CD8-positive, alpha-beta memory T cell (primary cell): Measurements from ENCODE around the gene ZBTB16. TPM values are rescaled to one million over a fixed set of nuclear protein-coding genes. Genes with fewer than 3 reads are reported as not detected.

Experiments
- CTCF ChIA-PET: fragments of 350-600 bp; sonication (Branson Sonifier 250); formaldehyde crosslinking; loops from one replicate; lab custom pipeline; 2021; ENCODE audit warnings: antibody characterized with exemption; lab: Charles Lee
- POLR2A ChIA-PET: fragments of 350-600 bp; sonication (Branson Sonifier 250); formaldehyde crosslinking; loops from one replicate; lab custom pipeline; 2021; ENCODE audit warnings: antibody characterized with exemption; lab: Charles Lee
- DNase-seq, 5 donors: peaks; one replicate each; pipeline versions ENCODE4 v3.0.0 to v3.0.0-alpha.2; 2020 to 2022; ENCODE audit warnings: mixed read lengths in 1 of 5
- H3K27ac ChIP-seq: one replicate; pipeline ENCODE4 v1.7.0; 2013; ENCODE audit warnings: low read depth, mild to moderate bottlenecking, low read length, moderate library complexity
- H3K27me3 ChIP-seq: 2 replicates; pipeline ENCODE4 v1.7.0; 2013; ENCODE audit warnings: low read length, mild to moderate bottlenecking; ENCODE audit not compliant: insufficient read depth, poor library complexity, severe bottlenecking
- H3K36me3 ChIP-seq: 2 replicates; pipeline ENCODE4 v1.7.0; 2013; ENCODE audit warnings: mild to moderate bottlenecking, low read length, moderate library complexity; ENCODE audit not compliant: insufficient read depth
- H3K4me1 ChIP-seq: 2 replicates; pipeline ENCODE4 v1.7.0; 2013; ENCODE audit warnings: mild to moderate bottlenecking, low read length, moderate library complexity; ENCODE audit not compliant: insufficient read depth
- H3K4me3 ChIP-seq: 2 replicates; pipeline ENCODE4 v1.7.0; 2013; ENCODE audit warnings: mild to moderate bottlenecking, low read length
- H3K9me3 ChIP-seq: 2 replicates; pipeline ENCODE4 v1.7.0; 2013; ENCODE audit warnings: mild to moderate bottlenecking, low read length
- H3K27ac Mint-ChIP-seq, 8 donors: one replicate each; pipeline ENCODE4 v1.8.0; 2020 to 2021; ENCODE audit warnings: mixed read lengths in 8 of 8, mild to moderate bottlenecking in 6 of 8, inconsistent platforms in 3 of 8, moderate library complexity in 3 of 8
- H3K27me3 Mint-ChIP-seq, 2 donors: one replicate each; pipeline ENCODE4 v1.8.0; 2020 to 2021; ENCODE audit warnings: mixed read lengths in 2 of 2, mild to moderate bottlenecking in 1 of 2, moderate library complexity in 1 of 2
- H3K36me3 Mint-ChIP-seq, 3 donors: one replicate each; pipeline ENCODE4 v1.8.0; 2020 to 2021; ENCODE audit warnings: mixed read lengths in 3 of 3, inconsistent platforms in 1 of 3, mild to moderate bottlenecking in 1 of 3
- H3K4me1 Mint-ChIP-seq, 3 donors: one replicate each; pipeline ENCODE4 v1.8.0; 2020 to 2021; ENCODE audit warnings: mixed read lengths in 3 of 3, inconsistent platforms in 1 of 3, mild to moderate bottlenecking in 1 of 3
- H3K4me3 Mint-ChIP-seq, 7 donors: one replicate each; pipeline ENCODE4 v1.8.0; 2020 to 2021; ENCODE audit warnings: mixed read lengths in 7 of 7, mild to moderate bottlenecking in 6 of 7, moderate library complexity in 4 of 7, inconsistent platforms in 2 of 7
- H3K9me3 Mint-ChIP-seq, 5 donors: one replicate each; pipeline ENCODE4 v1.8.0; 2020 to 2022; ENCODE audit warnings: mixed read lengths in 5 of 5, mild to moderate bottlenecking in 3 of 5, moderate library complexity in 2 of 5, inconsistent platforms in 1 of 5
- polyA plus RNA-seq: library from polyadenylated mRNA; unstranded; fragments of 300-500 nt; fragmentation: Illumina TruSeq; gene quantifications from one replicate; pipeline ENCODE4 v1.2.3, GENCODE V29; 2021
- total RNA-seq, 2 experiments: library from RNA; stranded (reverse); gene quantifications; one replicate each; pipeline ENCODE4 v1.2.3, GENCODE V29; 2021

Gene ZBTB16
- total and polyA plus RNA-seq, 3 experiments from 2014 or later: 2.1 to 71.9 (median 2.2) TPM

GRCh38 chr11:114034956-114035355 lies 24.6 kb upstream of the ZBTB16 start:
- ChIA-PET POLR2A (no interaction called here), CTCF (interaction anchor here (0.9 to 16.1 kb wide), 11 partner anchors 23 to 272 kb away, joined by 3 to 180 read pairs (median 4); no protein-coding TSS in a partner anchor)
- Histone ChIP-seq H3K4me1 (peaks cover 10% of the 10 kb centered on the region), H3K36me3 (no peaks in the 10 kb centered on the region), H3K9me3 (no peaks in the 10 kb centered on the region), H3K4me3 (no peak overlapping the region), H3K27ac (no peak overlapping the region), H3K27me3 (no peaks in the 10 kb centered on the region)
- Mint-ChIP-seq H3K27me3 (peaks cover 14 to 27% of the 10 kb centered on the region in 2 donors), H3K4me1 (peaks cover 5 to 8% (median 7%) of the 10 kb centered on the region in 3 donors), H3K4me3 (no peak overlapping the region), H3K27ac (no peak overlapping the region), H3K9me3 (no peaks in the 10 kb centered on the region), H3K36me3 (no peaks in the 10 kb centered on the region)
- DNase-seq: no peak

- CTCF ChIA-PET: interaction anchor here (0.6 to 16.1 kb wide), 19 partner anchors 8 to 271 kb away, joined by 3 to 180 read pairs (median 4); no protein-coding TSS in a partner anchor
- Mint-ChIP-seq H3K27me3 (peaks cover 10 to 16% of the 10 kb centered on the region in 2 donors), H3K27ac (peak overlapping the region in 1 of 8 donors; percentile 47), H3K4me1 (peaks cover 5 to 8% (median 7%) of the 10 kb centered on the region in 3 donors), H3K9me3 (no peaks in the 10 kb centered on the region), H3K36me3 (no peaks in the 10 kb centered on the region), H3K4me3 (peak overlapping the region in 1 of 7 donors; percentile 29)
- peak; percentile 19 to 57 (median 42) for DNase-seq
- POLR2A ChIA-PET: no interaction called here
- H3K4me1 ChIP-seq: peaks cover 10% of the 10 kb centered on the region
- H3K4me3 ChIP-seq: no peak overlapping the region
- H3K27me3 ChIP-seq: no peaks in the 10 kb centered on the region
- H3K27ac ChIP-seq: no peak overlapping the region
- H3K36me3 ChIP-seq: no peaks in the 10 kb centered on the region
- H3K9me3 ChIP-seq: no peaks in the 10 kb centered on the region
These were observed 23.2 kb upstream of the ZBTB16 start for GRCh38 chr11:114036147-114036811.

GRCh38 chr11:114036958-114037357 lies 22.6 kb upstream of the ZBTB16 start:
- H3K9me3 ChIP-seq: no peaks in the 10 kb centered on the region
- H3K9me3 Mint-ChIP-seq: no peaks in the 10 kb centered on the region
- no peak for DNase-seq
- H3K36me3 Mint-ChIP-seq: no peaks in the 10 kb centered on the region
- peak overlapping the region in 1 of 8 donors; percentile 47 for H3K27ac Mint-ChIP-seq
- H3K4me1 ChIP-seq: peaks cover 10% of the 10 kb centered on the region
- peaks cover 10 to 14% of the 10 kb centered on the region in 2 donors for H3K27me3 Mint-ChIP-seq
- no peaks in the 10 kb centered on the region for H3K27me3 ChIP-seq
- H3K27ac ChIP-seq: no peak overlapping the region
- H3K4me3 Mint-ChIP-seq: no peak overlapping the region
- no peaks in the 10 kb centered on the region for H3K36me3 ChIP-seq
- peaks cover 5 to 8% (median 7%) of the 10 kb centered on the region in 3 donors for H3K4me1 Mint-ChIP-seq
- ChIA-PET CTCF (interaction anchor here (1.2 to 16.1 kb wide), 6 partner anchors 24 to 224 kb away, joined by 3 to 180 read pairs (median 6); no protein-coding TSS in a partner anchor), POLR2A (no interaction called here)
- H3K4me3 ChIP-seq: no peak overlapping the region

- ChIA-PET CTCF (interaction anchor here (16.1 kb wide), 1 partner anchor 221 kb away, joined by 180 read pairs; no protein-coding TSS in a partner anchor), POLR2A (no interaction called here)
- Histone ChIP-seq H3K27me3 (no peaks in the 10 kb centered on the region), H3K9me3 (no peaks in the 10 kb centered on the region), H3K4me3 (no peak overlapping the region), H3K36me3 (no peaks in the 10 kb centered on the region), H3K4me1 (peaks cover 15% of the 10 kb centered on the region), H3K27ac (no peak overlapping the region)
- Mint-ChIP-seq H3K27ac (peak overlapping the region in 1 of 8 donors; percentile 51), H3K27me3 (peaks cover 7 to 12% of the 10 kb centered on the region in 2 donors), H3K4me1 (peaks cover 15 to 22% (median 17%) of the 10 kb centered on the region in 3 donors), H3K36me3 (no peaks in the 10 kb centered on the region), H3K4me3 (no peak overlapping the region), H3K9me3 (no peaks in the 10 kb centered on the region)
- no peak for DNase-seq
These were observed 20.0 kb upstream of the ZBTB16 start for GRCh38 chr11:114039551-114039950.

- no peak for DNase-seq
- H3K4me1 Mint-ChIP-seq: peaks cover 22 to 30% (median 22%) of the 10 kb centered on the region in 3 donors
- H3K9me3 Mint-ChIP-seq: no peaks in the 10 kb centered on the region
- Histone ChIP-seq H3K9me3 (no peaks in the 10 kb centered on the region), H3K4me3 (no peak overlapping the region), H3K27me3 (no peaks in the 10 kb centered on the region), H3K27ac (no peak overlapping the region), H3K36me3 (no peaks in the 10 kb centered on the region), H3K4me1 (peaks cover 14% of the 10 kb centered on the region)
- ChIA-PET POLR2A (no interaction called here), CTCF (interaction anchor here (7.3 kb wide), 1 partner anchor 221 kb away, joined by 45 read pairs; no protein-coding TSS in a partner anchor)
- H3K27ac Mint-ChIP-seq: peak overlapping the region in 3 of 8 donors; percentile 16 to 71 (median 25)
- H3K36me3 Mint-ChIP-seq: no peaks in the 10 kb centered on the region
- no peak overlapping the region for H3K4me3 Mint-ChIP-seq
- H3K27me3 Mint-ChIP-seq: peaks cover 2 to 5% of the 10 kb centered on the region in 2 donors
These were observed 18.8 kb upstream of the ZBTB16 start for GRCh38 chr11:114040706-114041211.

GRCh38 chr11:114042234-114042633 lies 17.3 kb upstream of the ZBTB16 start:
- no peak overlapping the region for H3K4me3 Mint-ChIP-seq
- H3K9me3 Mint-ChIP-seq: no peaks in the 10 kb centered on the region
- ChIA-PET POLR2A (no interaction called here), CTCF (interaction anchor here (7.3 kb wide), 1 partner anchor 219 kb away, joined by 45 read pairs; no protein-coding TSS in a partner anchor)
- H3K36me3 Mint-ChIP-seq: no peaks in the 10 kb centered on the region
- Histone ChIP-seq H3K4me3 (no peak overlapping the region), H3K4me1 (peaks cover 6% of the 10 kb centered on the region), H3K27ac (no peak overlapping the region), H3K36me3 (no peaks in the 10 kb centered on the region), H3K9me3 (no peaks in the 10 kb centered on the region), H3K27me3 (no peaks in the 10 kb centered on the region)
- H3K4me1 Mint-ChIP-seq: peaks cover 14 to 23% (median 17%) of the 10 kb centered on the region in 3 donors
- DNase-seq: no peak
- peak overlapping the region in 2 of 8 donors; percentile 14 to 80 for H3K27ac Mint-ChIP-seq
- H3K27me3 Mint-ChIP-seq: peaks cover 0 to under 1% of the 10 kb centered on the region in 2 donors

GRCh38 chr11:114044042-114044871 lies 15.3 kb upstream of the ZBTB16 start:
- H3K27ac Mint-ChIP-seq: peak overlapping the region; percentile 36 to 98 (median 90)
- ChIA-PET CTCF (interaction anchor here (1.0 to 7.3 kb wide), 6 partner anchors 9 to 296 kb away, joined by 3 to 45 read pairs (median 4); no protein-coding TSS in a partner anchor), POLR2A (interaction anchor here (0.6 kb wide), 1 partner anchor 27 kb away, joined by 3 read pairs; no protein-coding TSS in a partner anchor)

More at GRCh38 chr11:114044042-114044871, 15.3 kb upstream of the ZBTB16 start:
- H3K9me3 Mint-ChIP-seq: no peaks in the 10 kb centered on the region
- peak in 2 of 5 donors; percentile 24 to 34 for DNase-seq
- no peak overlapping the region for H3K4me3 ChIP-seq
- no peaks in the 10 kb centered on the region for H3K36me3 ChIP-seq
- peaks cover 14 to 23% (median 17%) of the 10 kb centered on the region in 3 donors for H3K4me1 Mint-ChIP-seq
- no peak overlapping the region for H3K27ac ChIP-seq
- H3K36me3 Mint-ChIP-seq: no peaks in the 10 kb centered on the region
- H3K4me1 ChIP-seq: peaks cover 6% of the 10 kb centered on the region
- no peaks in the 10 kb centered on the region for H3K9me3 ChIP-seq
- no peaks in the 10 kb centered on the region for H3K27me3 ChIP-seq
- H3K27me3 Mint-ChIP-seq: peaks cover 6 to 7% of the 10 kb centered on the region in 2 donors
- H3K4me3 Mint-ChIP-seq: peak overlapping the region in 6 of 7 donors; percentile 3 to 80 (median 50)
